ENCODE data around the gene PODXL. TPM values are rescaled to one million over a fixed set of nuclear protein-coding genes. Genes with fewer than 3 reads are reported as not detected.

The PODXL gene
- total RNA-seq, 1 experiment from 2014 or later, result 1.5 TPM

Other genes starting within 250 kb of the PODXL start
- 17.2 and 70.8 TPM in 2 replicates for gene MKLN1, start 228.8 kb downstream of the PODXL start, total RNA-seq (2014; rRNA removed; shearing (Covaris generic); ENCODE audit: low replicate concordance)

Measured in Karpas-422 (cell line).